ENCODE measurements around the gene TBPL2.

Gene TBPL2

GRCh38 chr14:55410876-55411275 lies 29.5 kb downstream of the TBPL2 start:
- ATAC-seq = peak; percentile 4; the same call in 1 of the 3 replicates
- TF ChIP-seq ZFP30 (CRISPR knock-in tag; IDR thresholded peaks at IDR 0.05) (no peak), ZFP3 (CRISPR knock-in tag; IDR thresholded peaks at IDR 0.05) (no peak), ARNTL (CRISPR knock-in tag; IDR thresholded peaks at IDR 0.05; ENCODE audit: borderline replicate concordance, low read depth) (no peak), ZC3H10 (CRISPR knock-in tag; IDR thresholded peaks at IDR 0.05) (no peak), TOX (CRISPR knock-in tag; IDR thresholded peaks at IDR 0.05; ENCODE audit: borderline replicate concordance) (no peak), PPARA (CRISPR knock-in tag; IDR thresholded peaks at IDR 0.05; ENCODE audit: borderline replicate concordance) (no peak), POU6F1 (CRISPR knock-in tag; IDR thresholded peaks at IDR 0.05; ENCODE audit: borderline replicate concordance, low read depth) (no peak), ZNF8 (CRISPR knock-in tag; IDR thresholded peaks at IDR 0.05) (no peak), TCF4 (CRISPR knock-in tag; IDR thresholded peaks at IDR 0.05; ENCODE audit: borderline replicate concordance) (no peak), OSR1 (CRISPR knock-in tag; IDR thresholded peaks at IDR 0.05) (no peak), ESRRG (CRISPR knock-in tag; IDR thresholded peaks at IDR 0.05) (no peak)
- TF ChIP-seq, protein P1, sequence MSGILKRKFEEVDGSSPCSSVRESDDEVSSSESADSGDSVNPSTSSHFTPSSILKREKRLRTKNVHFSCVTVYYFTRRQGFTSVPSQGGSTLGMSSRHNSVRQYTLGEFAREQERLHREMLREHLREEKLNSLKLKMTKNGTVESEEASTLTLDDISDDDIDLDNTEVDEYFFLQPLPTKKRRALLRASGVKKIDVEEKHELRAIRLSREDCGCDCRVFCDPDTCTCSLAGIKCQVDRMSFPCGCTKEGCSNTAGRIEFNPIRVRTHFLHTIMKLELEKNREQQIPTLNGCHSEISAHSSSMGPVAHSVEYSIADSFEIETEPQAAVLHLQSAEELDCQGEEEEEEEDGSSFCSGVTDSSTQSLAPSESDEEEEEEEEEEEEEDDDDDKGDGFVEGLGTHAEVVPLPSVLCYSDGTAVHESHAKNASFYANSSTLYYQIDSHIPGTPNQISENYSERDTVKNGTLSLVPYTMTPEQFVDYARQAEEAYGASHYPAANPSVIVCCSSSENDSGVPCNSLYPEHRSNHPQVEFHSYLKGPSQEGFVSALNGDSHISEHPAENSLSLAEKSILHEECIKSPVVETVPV (CRISPR knock-in tag; IDR thresholded peaks at IDR 0.05) = no peak
- TF ChIP-seq, protein P2, sequence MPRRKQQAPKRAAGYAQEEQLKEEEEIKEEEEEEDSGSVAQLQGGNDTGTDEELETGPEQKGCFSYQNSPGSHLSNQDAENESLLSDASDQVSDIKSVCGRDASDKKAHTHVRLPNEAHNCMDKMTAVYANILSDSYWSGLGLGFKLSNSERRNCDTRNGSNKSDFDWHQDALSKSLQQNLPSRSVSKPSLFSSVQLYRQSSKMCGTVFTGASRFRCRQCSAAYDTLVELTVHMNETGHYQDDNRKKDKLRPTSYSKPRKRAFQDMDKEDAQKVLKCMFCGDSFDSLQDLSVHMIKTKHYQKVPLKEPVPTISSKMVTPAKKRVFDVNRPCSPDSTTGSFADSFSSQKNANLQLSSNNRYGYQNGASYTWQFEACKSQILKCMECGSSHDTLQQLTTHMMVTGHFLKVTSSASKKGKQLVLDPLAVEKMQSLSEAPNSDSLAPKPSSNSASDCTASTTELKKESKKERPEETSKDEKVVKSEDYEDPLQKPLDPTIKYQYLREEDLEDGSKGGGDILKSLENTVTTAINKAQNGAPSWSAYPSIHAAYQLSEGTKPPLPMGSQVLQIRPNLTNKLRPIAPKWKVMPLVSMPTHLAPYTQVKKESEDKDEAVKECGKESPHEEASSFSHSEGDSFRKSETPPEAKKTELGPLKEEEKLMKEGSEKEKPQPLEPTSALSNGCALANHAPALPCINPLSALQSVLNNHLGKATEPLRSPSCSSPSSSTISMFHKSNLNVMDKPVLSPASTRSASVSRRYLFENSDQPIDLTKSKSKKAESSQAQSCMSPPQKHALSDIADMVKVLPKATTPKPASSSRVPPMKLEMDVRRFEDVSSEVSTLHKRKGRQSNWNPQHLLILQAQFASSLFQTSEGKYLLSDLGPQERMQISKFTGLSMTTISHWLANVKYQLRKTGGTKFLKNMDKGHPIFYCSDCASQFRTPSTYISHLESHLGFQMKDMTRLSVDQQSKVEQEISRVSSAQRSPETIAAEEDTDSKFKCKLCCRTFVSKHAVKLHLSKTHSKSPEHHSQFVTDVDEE (CRISPR knock-in tag; IDR thresholded peaks at IDR 0.05) = no peak

- no peak for ATAC-seq
- no peak for TF ChIP-seq PPARA (CRISPR knock-in tag; IDR thresholded peaks at IDR 0.05; ENCODE audit: borderline replicate concordance)
- no peak for TF ChIP-seq ZNF70 (CRISPR knock-in tag; IDR thresholded peaks at IDR 0.05)
- TF ChIP-seq ZFP3 (CRISPR knock-in tag; IDR thresholded peaks at IDR 0.05) = no peak
- no peak for TF ChIP-seq ZFP30 (CRISPR knock-in tag; IDR thresholded peaks at IDR 0.05)
- no peak for TF ChIP-seq BACH2 (CRISPR knock-in tag; IDR thresholded peaks at IDR 0.05; ENCODE audit: borderline replicate concordance)
- no peak for TF ChIP-seq POU6F1 (CRISPR knock-in tag; IDR thresholded peaks at IDR 0.05; ENCODE audit: borderline replicate concordance, low read depth)
- TF ChIP-seq TOX (CRISPR knock-in tag; IDR thresholded peaks at IDR 0.05; ENCODE audit: borderline replicate concordance) = no peak
These were observed 36.1 kb downstream of the TBPL2 start for GRCh38 chr14:55404173-55404854.

DNA sequence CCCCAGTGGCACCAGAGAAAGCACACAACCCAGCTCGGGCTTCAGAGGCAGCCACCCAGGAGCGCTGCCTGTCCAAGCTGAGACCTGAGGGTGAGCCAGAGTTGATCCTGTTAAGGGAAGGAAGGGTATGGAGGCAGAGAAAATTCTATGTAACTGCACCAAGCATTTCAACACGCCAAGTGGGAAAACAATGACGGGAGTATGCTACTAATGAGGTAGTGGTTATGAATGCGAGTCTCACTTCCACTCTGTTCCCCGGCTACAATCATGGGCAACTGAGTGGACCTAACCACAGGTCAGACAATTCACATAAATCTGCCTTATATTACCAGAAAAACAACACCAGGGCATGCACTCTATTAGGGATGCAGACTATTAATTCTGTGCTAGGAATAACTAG lies 38.7 kb downstream of the TBPL2 start:
- ATAC-seq = no peak
- no peak for TF ChIP-seq BACH2 (CRISPR knock-in tag; IDR thresholded peaks at IDR 0.05; ENCODE audit: borderline replicate concordance)
- TF ChIP-seq, protein P3, sequence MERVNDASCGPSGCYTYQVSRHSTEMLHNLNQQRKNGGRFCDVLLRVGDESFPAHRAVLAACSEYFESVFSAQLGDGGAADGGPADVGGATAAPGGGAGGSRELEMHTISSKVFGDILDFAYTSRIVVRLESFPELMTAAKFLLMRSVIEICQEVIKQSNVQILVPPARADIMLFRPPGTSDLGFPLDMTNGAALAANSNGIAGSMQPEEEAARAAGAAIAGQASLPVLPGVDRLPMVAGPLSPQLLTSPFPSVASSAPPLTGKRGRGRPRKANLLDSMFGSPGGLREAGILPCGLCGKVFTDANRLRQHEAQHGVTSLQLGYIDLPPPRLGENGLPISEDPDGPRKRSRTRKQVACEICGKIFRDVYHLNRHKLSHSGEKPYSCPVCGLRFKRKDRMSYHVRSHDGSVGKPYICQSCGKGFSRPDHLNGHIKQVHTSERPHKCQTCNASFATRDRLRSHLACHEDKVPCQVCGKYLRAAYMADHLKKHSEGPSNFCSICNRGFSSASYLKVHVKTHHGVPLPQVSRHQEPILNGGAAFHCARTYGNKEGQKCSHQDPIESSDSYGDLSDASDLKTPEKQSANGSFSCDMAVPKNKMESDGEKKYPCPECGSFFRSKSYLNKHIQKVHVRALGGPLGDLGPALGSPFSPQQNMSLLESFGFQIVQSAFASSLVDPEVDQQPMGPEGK (CRISPR knock-in tag; IDR thresholded peaks at IDR 0.05; ENCODE audit: borderline replicate concordance) = no peak
- no peak for TF ChIP-seq TCF4 (CRISPR knock-in tag; IDR thresholded peaks at IDR 0.05; ENCODE audit: borderline replicate concordance)
- no peak for TF ChIP-seq GLIS3 (CRISPR knock-in tag; IDR thresholded peaks at IDR 0.05)

DNA sequence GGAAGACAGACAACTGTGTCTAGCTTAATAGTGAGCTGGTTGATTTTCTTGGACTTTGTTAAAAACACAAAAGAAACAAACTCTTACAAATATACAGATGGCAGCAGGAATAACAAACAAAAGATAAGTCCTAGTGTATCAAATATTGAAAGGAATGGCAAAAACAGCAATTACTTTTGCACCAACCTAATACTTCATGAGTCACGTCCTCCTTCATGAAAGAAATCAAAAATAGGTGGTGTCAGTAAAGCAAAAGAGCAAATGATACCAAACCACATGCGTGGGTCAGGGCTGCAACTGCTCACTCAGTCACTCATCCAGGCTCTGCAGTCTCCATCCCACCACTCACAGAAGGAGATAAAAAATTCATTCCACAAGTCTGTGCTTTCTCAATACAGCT lies 40.6 kb downstream of the TBPL2 start:
- ATAC-seq = no peak

More for the DNA sequence above, 40.6 kb downstream of the TBPL2 start:
- TF ChIP-seq PPARA (CRISPR knock-in tag; IDR thresholded peaks at IDR 0.05; ENCODE audit: borderline replicate concordance) (no peak), ZNF70 (CRISPR knock-in tag; IDR thresholded peaks at IDR 0.05) (no peak), ZFP3 (CRISPR knock-in tag; IDR thresholded peaks at IDR 0.05) (no peak), POU6F1 (CRISPR knock-in tag; IDR thresholded peaks at IDR 0.05; ENCODE audit: borderline replicate concordance, low read depth) (no peak), TOX (CRISPR knock-in tag; IDR thresholded peaks at IDR 0.05; ENCODE audit: borderline replicate concordance) (no peak), GLIS3 (CRISPR knock-in tag; IDR thresholded peaks at IDR 0.05) (no peak)
- TF ChIP-seq, protein P4, sequence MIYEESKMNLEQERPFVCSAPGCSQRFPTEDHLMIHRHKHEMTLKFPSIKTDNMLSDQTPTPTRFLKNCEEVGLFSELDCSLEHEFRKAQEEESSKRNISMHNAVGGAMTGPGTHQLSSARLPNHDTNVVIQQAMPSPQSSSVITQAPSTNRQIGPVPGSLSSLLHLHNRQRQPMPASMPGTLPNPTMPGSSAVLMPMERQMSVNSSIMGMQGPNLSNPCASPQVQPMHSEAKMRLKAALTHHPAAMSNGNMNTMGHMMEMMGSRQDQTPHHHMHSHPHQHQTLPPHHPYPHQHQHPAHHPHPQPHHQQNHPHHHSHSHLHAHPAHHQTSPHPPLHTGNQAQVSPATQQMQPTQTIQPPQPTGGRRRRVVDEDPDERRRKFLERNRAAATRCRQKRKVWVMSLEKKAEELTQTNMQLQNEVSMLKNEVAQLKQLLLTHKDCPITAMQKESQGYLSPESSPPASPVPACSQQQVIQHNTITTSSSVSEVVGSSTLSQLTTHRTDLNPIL (CRISPR knock-in tag; IDR thresholded peaks at IDR 0.05; ENCODE audit: low read depth) = no peak

All from SK-N-SH treated with all-trans-retinoic acid at 6 μM for 48 hours (cell line).